OCI-LY1 (cell line): ENCODE data around the gene CHD9NB.

Experiments used
- EZH2 ChIP-seq: fragments of 200-600 bp; sonication (generic), shearing (Covaris generic); IDR thresholded peaks from 2 replicates; pipeline ENCODE4 v1.8.0; 2017; ENCODE audit warnings: borderline replicate concordance, mixed run types, mild to moderate bottlenecking, antibody characterized with exemption, low read length, moderate library complexity, mixed read lengths
- TF ChIP-seq, protein P1 (sequence below): fragments of 200-600 bp; sonication (generic), shearing (Covaris generic); IDR thresholded peaks from 2 replicates; pipeline ENCODE4 v1.5.1; 2017; ENCODE audit warnings: mild to moderate bottlenecking, antibody characterized with exemption, low read length, moderate library complexity, mixed read lengths

DNA sequence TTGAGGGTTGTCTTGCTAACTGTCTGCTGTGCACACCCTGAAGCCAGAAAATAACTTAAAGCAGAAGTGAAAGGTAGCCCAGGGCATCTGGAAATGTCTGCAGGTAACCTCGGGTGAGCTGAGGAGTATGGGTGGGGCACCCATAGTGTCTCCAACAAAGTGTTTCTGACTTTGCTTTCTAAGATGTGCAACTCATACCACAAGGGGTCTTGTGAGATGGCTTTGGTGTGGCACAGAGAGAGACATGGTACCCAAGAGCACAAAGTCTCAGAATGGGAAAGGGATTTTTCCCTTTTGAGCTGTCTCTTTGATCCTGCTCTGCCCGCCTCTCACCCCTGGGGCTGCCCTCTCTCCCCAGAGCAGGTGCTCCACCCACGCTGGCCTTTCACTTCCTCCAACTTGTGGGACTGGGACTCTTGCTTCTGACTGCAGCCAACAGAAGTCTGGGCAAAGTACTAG is 9.0 kb upstream of the CHD9NB start:
- TF ChIP-seq, protein P1, sequence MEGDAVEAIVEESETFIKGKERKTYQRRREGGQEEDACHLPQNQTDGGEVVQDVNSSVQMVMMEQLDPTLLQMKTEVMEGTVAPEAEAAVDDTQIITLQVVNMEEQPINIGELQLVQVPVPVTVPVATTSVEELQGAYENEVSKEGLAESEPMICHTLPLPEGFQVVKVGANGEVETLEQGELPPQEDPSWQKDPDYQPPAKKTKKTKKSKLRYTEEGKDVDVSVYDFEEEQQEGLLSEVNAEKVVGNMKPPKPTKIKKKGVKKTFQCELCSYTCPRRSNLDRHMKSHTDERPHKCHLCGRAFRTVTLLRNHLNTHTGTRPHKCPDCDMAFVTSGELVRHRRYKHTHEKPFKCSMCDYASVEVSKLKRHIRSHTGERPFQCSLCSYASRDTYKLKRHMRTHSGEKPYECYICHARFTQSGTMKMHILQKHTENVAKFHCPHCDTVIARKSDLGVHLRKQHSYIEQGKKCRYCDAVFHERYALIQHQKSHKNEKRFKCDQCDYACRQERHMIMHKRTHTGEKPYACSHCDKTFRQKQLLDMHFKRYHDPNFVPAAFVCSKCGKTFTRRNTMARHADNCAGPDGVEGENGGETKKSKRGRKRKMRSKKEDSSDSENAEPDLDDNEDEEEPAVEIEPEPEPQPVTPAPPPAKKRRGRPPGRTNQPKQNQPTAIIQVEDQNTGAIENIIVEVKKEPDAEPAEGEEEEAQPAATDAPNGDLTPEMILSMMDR, result no peak
- no peak for TF ChIP-seq EZH2
